CD1c-positive myeloid dendritic cell (primary cell): ENCODE measurements around the gene TPBG.

Experiments used
- DNase-seq: peaks from one replicate; pipeline ENCODE4 v3.0.0-alpha.2; 2016; ENCODE audit errors: extremely low spot score

Gene TPBG, protein sequence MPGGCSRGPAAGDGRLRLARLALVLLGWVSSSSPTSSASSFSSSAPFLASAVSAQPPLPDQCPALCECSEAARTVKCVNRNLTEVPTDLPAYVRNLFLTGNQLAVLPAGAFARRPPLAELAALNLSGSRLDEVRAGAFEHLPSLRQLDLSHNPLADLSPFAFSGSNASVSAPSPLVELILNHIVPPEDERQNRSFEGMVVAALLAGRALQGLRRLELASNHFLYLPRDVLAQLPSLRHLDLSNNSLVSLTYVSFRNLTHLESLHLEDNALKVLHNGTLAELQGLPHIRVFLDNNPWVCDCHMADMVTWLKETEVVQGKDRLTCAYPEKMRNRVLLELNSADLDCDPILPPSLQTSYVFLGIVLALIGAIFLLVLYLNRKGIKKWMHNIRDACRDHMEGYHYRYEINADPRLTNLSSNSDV

DNA sequence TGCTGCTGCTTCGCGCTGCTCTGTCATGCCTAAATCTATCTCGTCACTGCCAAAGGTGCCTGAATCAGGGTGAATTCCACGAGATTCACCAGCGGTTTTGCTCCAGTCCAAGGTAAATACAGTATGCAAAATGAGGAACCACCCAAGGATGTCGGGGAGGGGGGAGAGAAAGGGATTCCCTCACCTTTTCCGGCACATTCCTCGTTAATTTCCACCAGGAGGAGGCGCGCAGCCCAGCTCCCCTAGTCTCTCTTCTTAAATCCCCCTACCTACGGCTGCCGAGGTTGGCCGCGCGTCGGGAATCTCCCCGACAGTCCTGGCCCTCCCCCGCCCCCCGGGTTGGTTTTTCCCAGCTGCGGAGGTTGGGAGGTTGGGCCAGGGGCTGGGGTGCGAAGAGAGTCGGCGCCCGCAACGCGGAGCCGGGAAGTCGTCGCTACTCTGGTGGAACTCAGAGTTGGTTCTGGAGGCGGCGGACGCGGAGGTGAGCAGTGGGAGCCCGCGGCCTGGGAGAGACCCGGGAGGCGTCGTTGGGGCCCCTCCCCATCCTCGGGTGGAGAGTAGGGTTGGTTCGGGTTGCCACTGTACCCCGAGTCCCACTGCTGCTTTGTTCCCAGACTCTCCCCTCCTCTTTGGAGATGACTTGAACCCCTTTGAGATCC lies at the start of gene TPBG:
Gene TPBG, plus strand, starts transcription at position 390 of the 659 bp plus-strand sequence. CDS start 1,145 bp downstream, outside the sequence.
- no peak for DNase-seq

DNA sequence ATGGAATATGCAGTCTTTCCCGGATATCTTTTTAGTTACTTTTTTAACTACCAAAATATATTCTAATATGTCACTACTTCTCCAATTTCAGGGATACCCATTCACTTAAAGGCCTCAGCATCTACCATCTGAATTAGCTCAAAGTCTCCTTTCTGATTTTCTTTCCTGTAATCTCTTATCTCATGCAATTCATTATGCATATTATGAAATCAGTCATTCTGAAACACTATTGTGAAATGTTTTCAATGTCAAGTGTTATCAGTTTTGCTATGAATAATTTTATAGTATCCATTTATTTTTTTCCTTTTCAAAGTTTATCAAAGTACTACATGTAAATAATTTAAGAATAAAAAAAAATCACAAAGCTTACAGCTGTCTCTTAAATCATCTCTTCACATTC lies 41.2 kb upstream of the TPBG start:
- DNase-seq = no peak

DNA sequence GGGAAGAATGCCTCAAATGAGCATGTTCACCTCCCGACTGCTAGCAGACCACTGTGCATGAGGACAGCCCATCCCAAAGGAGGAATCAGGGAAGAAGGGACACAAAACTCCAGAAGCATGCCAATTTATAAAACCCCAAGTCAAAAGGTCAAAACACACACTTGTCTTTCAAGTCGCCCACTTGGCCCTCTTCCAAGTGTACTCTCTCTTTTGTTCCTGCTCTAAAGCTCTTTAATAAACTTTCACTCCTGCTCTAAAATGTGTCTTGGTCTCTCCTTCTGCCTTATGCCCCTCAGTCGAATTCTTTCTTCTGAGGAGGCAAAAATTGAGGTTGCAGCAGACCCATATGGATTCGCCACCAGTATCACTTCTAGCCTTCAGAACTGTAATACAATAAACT lies 33.9 kb upstream of the TPBG start:
- no peak for DNase-seq

GRCh38 chr6:82330171-82330804 lies 33.3 kb upstream of the TPBG start:
- DNase-seq = no peak

GRCh38 chr6:82331031-82331773 lies 32.4 kb upstream of the TPBG start:
- DNase-seq = no peak

DNA sequence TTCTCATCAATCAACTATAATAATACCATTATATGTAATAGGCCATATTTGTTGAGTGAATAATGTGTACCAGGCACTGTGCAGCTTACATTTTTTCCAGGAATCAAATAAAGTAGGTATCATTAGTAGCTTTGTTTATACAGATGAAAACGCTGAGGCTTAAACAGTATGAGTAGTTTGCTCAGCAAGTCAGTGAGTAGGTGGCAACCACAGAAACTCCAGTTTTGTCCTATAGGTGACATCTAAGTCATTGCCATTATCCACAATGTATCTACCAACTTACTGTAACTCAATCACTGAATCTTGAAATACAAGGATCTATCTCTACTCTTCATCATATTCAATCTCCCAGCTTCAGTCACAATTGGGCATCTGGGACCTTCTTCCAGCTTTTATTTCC lies 29.8 kb upstream of the TPBG start:
- DNase-seq = no peak

- DNase-seq = no peak
Observed at GRCh38 chr6:82337688-82338257, 25.8 kb upstream of the TPBG start.

DNA sequence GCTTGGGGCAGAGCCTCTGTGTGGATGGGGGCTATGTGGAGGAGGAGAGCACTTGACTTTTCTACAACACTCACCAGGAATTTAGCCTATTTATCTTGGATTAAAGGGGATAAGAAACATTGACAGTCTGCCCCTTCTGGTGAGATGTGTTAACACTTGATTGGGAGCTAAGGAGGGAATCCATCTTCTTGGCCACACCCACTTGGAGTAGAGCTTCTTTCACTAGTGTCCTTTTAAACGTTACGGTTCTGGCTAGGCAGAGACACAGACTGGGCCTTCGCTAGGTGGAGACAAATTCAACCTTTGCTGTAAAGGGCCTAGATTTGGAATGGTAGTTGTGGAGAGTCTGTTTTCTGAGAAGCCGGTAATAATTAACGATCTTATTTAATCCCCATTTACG lies 15.5 kb upstream of the TPBG start:
- no peak for DNase-seq

GRCh38 chr6:82353848-82354247 lies 9.8 kb upstream of the TPBG start:
- no peak for DNase-seq

GRCh38 chr6:82360552-82360951 lies 3.1 kb upstream of the TPBG start:
- DNase-seq = no peak

- no peak for DNase-seq
Observed at GRCh38 chr6:82361631-82362030, 2.0 kb upstream of the TPBG start.

DNA sequence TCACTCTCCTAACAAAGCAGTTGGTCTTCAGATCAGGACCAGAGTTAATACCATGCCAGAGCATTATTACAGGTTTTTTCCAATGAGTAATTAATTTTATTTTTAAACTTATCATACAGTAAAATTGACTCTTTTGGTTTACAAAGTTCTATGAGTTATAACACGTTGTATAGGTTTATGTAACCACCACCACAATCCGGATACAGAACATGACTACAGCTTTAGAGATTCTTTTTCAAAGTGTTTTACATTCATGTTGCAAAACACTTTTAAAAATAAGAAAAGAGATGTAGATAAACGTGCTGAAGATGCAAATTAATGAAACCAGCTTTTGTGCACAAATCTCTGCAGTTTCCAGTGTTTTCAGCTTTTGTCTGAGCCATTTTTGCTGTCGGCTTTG lies 1.5 kb upstream of the TPBG start:
- DNase-seq = no peak

DNA sequence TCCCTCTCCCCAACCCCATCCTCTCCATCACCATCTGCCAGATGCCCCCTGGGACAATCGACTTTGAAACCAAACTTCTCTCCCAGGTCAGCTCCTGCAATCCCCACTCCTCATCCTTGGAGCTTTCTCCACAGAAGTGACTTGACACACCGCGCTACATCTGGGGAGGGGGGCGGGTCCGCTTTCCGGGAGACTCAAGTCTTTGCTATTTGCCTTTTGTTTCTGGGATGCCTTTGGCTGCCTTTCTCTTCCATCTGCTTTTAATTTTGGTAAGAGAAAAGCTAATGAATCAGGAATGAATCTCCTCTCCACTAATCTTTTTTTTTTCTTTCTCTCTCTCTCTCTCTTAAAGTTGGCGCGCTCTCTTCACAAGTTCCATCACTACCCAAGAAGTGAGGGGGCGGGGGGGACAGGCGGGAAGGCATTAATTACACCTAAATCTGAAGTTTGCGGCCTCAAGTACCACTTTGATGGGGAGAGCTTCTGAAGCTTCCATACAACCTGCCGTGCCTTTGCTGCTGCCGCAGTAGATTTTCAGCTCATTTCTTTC lies 664 bp upstream of the TPBG start:
- DNase-seq = no peak

- DNase-seq = peak; percentile 20
Observed at GRCh38 chr6:82364087-82365015, 734 bp downstream of the TPBG start.

GRCh38 chr6:82365016-82365795 lies 1.6 kb downstream of the TPBG start:
- no peak for DNase-seq

GRCh38 chr6:82367704-82368103 lies 4.1 kb downstream of the TPBG start:
- DNase-seq = no peak

- no peak for DNase-seq
Observed at GRCh38 chr6:82370788-82371187, 7.2 kb downstream of the TPBG start.

GRCh38 chr6:82371799-82372546 lies 8.4 kb downstream of the TPBG start:
- DNase-seq = no peak

GRCh38 chr6:82372656-82373055 lies 9.0 kb downstream of the TPBG start:
- DNase-seq = no peak
